NOMO-1 treated with dmso at 0.1 percent for 144 hours (cell line): Measurements from ENCODE around the gene IQGAP1.
"Not testable (repeated sequence)": the region's sequence is repeated elsewhere in the genome, so short reads cannot be mapped to it uniquely, and the experiment has no call there.

Source experiments
- DNase-seq: peaks from one replicate; lab custom pipeline; 2025; ENCODE audit not compliant: unreplicated experiment; lab: John Stamatoyannopoulos, UW

IQGAP1 gene, protein sequence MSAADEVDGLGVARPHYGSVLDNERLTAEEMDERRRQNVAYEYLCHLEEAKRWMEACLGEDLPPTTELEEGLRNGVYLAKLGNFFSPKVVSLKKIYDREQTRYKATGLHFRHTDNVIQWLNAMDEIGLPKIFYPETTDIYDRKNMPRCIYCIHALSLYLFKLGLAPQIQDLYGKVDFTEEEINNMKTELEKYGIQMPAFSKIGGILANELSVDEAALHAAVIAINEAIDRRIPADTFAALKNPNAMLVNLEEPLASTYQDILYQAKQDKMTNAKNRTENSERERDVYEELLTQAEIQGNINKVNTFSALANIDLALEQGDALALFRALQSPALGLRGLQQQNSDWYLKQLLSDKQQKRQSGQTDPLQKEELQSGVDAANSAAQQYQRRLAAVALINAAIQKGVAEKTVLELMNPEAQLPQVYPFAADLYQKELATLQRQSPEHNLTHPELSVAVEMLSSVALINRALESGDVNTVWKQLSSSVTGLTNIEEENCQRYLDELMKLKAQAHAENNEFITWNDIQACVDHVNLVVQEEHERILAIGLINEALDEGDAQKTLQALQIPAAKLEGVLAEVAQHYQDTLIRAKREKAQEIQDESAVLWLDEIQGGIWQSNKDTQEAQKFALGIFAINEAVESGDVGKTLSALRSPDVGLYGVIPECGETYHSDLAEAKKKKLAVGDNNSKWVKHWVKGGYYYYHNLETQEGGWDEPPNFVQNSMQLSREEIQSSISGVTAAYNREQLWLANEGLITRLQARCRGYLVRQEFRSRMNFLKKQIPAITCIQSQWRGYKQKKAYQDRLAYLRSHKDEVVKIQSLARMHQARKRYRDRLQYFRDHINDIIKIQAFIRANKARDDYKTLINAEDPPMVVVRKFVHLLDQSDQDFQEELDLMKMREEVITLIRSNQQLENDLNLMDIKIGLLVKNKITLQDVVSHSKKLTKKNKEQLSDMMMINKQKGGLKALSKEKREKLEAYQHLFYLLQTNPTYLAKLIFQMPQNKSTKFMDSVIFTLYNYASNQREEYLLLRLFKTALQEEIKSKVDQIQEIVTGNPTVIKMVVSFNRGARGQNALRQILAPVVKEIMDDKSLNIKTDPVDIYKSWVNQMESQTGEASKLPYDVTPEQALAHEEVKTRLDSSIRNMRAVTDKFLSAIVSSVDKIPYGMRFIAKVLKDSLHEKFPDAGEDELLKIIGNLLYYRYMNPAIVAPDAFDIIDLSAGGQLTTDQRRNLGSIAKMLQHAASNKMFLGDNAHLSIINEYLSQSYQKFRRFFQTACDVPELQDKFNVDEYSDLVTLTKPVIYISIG (N-terminal part only)

DNA sequence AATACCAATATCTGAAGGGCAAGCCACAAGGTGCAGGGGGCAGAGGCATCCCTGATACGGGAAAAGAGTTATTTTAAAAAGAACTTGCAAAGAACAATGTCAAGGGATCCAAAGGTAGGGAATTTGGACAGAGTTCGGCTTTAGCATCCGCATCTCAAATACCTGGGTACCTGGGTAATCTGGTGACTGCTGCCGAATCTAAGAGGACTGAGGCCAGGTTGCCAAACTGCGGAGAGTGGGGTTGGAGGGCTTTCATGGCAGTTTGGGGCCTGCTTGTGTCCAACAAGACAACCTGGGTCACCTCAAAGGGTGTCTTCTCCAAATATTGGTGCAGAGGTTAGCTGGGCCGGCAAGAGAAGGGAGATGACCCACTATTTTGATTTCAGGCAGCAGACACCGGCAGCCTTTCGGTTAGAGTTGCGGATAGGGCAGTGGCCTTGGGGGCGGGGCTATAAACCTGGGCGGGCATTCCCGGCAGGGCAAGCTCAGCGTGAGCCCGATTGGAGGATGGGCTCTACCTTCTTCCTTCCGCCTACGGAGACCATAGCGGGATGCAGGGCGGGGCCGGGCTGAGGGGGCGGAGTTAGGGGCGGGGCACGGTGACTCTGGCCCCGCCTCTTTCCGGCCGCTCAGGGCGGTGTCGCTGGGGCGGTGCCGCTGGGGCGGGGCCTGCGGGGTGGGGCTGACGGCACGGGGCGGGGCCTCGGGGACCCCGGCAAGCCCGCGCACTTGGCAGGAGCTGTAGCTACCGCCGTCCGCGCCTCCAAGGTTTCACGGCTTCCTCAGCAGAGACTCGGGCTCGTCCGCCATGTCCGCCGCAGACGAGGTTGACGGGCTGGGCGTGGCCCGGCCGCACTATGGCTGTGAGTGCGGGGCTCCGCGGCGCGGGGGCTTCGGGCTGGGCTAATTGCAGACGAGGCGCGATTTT, at the start of gene IQGAP1:
TSS of gene IQGAP1 (plus strand) at position 709 of the 928 bp plus-strand sequence. CDS start at position 809, 100 bp downstream.
- DNase-seq, result peak; percentile 93

- no peak for DNase-seq
Observed at GRCh38 chr15:90338532-90338931, 49.5 kb upstream of the IQGAP1 start.

DNA sequence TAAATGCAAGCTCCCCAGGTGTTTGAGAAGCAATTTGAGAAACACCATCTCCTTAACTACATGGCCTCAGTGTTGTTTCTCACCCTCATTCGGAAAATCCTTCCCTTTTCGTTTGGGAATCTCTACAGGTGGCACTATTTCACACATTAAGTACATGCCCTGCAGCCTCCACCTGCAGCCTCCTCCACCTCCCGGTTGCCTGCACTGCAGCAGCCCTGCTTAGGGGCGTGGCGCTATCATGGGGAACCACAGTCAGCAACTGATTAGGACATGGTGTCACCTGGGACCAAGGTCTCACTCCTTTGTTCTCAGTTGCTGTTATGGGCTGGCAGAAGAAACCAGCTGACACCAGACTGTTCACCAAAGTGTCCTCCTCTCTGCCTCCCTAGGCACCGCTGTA, 47.7 kb upstream of the IQGAP1 start:
- DNase-seq, result no peak

DNA sequence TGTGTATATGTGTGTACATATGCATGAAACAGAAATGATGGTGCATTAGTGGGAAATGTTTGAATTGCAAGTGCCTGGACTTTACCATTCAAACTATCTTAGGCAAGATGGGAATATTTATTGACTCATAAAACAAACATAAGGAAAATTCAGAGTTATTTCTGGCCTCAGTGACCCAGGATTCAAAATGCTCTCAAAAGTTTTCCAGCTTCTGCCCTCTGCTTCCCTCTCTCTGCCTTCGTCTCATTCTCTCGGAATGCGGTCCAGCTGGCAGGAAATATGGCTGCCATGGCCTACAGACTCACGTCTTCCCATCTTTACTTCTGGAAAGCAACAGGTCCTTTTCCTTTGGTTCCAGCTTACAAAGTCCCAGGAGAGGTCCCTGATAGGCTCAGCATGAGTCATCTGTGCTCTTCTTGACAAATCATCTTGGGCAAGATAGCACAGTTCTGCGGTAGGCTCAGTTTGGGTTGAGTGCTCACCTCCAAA, 44.7 kb upstream of the IQGAP1 start:
- DNase-seq, result no peak

DNA sequence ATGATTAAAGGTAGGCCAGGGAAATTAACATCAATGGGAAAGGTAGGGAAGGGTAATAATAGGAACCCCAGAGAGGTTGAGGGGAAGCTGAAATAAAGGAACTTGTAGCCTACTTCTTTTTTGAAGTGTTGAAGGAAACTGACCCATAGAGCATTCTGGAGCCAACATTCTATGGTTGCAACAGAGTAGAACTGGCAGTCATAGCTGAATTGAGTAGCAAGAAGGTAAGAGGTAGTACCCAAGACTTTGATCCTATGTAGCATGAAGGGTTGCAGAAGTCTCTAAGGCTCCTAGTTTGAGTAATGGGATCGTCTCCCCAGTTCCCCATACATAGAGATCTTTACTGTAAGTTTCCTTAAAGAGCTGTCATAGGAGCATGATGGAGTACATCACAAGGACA, 43.4 kb upstream of the IQGAP1 start:
- no peak for DNase-seq

DNA sequence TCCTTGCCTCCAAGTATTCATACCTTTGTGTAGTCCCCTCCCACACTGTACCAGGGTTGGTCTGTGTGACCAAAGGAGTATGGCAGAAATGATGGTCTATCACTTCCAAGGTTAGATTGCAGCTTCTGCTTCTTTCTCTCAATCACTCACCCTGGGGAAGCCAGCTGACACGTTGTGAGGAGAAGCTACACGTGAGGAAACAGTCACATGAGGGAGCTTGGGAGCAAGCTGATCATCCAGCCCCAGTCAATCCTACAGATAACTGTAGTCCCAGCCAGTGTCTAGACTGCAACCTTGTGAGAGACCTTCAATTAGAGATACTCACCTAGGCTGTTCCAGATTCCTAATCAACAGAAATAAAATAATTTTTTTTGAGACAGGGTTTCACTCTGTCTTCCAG, 42.2 kb upstream of the IQGAP1 start:
- no peak for DNase-seq

DNA sequence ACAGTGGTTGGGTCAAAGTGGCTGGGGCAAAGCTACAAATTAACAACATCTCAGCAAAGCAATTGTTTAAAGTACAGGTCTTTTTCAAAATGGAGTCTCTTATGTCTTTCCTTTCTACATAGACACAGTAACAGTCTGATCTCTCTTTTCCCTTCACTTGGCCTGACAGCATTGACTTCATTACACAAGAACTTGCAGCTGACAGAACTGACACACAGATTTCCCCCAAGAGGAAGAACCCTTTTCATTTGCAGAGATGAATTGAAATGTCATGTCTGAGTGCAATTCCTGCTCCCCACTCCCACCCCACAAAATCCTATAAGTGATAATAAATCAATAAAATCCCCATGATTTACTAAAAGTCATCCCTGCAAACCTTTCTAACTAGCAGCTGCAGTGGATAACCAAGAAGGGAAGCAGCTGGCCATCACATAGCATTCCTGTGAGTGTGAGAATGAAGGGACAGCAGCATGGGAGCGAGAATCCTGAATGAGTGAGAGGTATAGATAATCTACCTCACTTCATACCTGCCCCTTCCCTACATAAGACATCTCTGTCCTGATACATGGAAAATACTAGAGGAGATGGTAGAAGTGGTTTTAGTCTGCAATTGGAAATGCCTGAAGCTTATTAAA, 40.5 kb upstream of the IQGAP1 start:
- not testable (repeated sequence) for DNase-seq

DNA sequence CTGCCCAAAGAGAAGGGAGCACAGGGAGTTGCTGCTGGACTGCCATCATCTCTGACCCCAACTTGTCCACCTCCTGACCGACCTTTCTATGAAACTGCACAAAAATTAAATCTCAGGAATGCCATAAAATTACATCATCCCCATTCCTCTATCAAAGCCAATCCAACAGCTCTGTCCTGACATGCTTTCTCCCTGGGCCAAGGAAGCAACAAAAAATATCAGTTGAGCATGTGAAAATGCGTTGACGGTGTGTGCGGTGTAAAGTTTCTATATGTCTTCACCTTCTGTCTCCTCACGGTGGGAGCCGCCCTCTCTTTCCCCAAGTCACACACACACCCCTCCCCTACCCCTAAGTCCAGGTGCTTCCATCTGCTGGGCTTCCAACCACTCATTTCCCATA, 39.6 kb upstream of the IQGAP1 start:
- no peak for DNase-seq

GRCh38 chr15:90349072-90349471, 39.0 kb upstream of the IQGAP1 start:
- DNase-seq, result no peak

- no peak for DNase-seq
Observed at GRCh38 chr15:90349821-90350220, 38.2 kb upstream of the IQGAP1 start.

DNA sequence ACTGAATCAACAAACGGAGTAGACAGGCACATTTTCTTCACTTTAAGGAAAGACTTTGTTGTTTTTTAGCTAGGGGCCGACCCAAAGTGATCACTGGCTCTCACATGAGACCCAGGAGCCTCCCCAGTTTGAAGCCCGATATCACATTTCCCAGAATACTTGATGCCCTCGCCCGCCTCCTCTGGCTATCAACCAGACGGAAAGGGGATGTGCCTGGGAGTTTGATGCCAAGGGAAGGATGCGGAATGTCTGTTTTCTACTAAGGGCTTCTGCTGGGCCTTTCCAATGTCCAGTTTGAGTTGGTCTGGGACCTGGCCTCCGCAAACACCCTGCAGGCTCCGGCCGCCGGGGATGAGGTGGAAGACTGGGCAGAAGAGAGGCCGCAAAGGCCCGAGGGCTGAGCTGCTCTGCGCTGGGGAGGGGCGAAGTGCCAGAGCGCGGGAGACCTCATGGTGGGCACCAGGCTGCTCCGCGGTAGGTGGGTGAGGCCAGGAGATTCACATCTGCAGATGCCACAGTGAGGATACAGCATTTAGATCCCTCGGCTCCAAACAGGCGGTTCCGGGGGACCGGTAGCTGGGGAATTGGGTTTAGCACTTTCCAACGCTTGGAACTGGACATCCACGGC, 36.4 kb upstream of the IQGAP1 start:
- no peak for DNase-seq

DNA sequence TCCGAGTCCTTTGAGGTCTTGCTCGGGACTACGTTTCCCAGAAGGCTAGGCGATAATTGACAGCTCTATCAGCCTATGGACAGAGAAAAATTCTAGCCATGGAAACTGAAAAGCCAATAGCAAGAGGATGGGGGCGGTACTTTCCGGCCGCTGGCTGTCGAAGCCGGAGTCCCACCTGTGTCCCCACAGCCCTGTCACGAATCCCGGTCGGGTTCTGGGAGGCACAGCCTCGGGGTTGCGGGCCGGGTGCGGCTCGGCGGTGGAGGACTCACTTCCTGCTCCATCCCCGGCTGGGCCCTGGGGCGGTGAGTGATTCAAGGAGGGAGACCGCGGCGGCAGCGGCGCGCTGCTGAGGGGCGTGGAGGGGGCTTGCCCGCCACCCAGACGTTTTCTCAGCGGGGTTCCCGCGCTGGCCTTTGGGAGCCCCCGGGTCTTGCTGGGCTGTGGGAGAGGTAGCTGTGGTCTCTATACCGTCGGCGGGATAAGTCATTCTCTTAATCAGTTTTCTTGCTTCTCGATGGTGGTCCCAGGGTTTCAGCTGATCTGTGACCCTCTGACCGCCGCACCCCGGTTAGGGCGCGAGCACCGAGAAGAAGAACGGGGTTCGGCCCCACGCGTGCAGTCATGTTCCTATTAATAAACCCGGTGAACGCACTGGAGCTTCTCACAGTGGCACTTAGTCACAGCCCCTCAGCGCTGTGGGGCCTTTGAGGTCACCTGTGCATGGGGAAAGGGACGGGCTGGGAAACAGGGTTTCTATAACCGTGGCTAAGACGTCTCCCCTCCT, 35.7 kb upstream of the IQGAP1 start, which contains the start of gene ZNF774:
TSS of gene ZNF774 (plus strand) at position 178 of the 787 bp plus-strand sequence. CDS start 2,377 bp downstream, outside the sequence.
- DNase-seq, result peak; percentile 84

GRCh38 chr15:90354986-90355385, 33.1 kb upstream of the IQGAP1 start:
- DNase-seq, result no peak

GRCh38 chr15:90358124-90359033, 29.7 kb upstream of the IQGAP1 start:
- DNase-seq, result no peak

DNA sequence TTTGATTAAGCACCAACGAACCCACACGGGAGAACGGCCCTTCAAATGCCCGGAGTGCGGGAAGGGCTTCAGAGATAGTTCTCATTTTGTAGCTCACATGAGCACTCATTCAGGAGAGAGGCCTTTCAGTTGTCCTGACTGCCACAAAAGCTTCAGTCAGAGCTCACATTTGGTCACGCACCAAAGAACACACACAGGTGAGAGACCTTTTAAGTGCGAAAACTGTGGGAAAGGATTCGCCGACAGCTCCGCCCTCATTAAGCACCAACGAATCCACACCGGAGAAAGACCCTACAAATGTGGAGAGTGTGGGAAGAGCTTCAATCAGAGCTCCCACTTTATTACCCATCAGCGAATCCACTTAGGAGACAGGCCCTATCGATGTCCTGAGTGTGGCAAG, 27.3 kb upstream of the IQGAP1 start:
- DNase-seq, result no peak

DNA sequence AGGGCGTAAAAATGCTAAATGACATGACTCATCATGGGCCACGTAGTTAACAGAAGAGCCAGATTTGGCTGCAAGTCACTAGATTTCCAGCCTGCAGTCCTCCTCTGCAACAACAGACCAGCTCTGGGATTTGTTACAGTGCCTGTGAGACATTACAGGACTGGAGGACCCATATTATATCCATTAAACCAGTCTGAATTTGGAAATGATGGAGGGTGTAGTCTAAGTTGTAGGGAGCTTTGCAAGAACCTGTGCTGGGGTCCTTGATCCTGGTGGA, 25.2 kb upstream of the IQGAP1 start:
- DNase-seq, result no peak

- DNase-seq, result no peak
Observed at GRCh38 chr15:90364251-90364650, 23.8 kb upstream of the IQGAP1 start.
